T-helper 2 cell treated with Interferon-gamma antibody and Interleukin-4, amounts not matched to agents 100 ng/mL and 5 ng/mL, for 36 hours (primary cell): Measurements from ENCODE around the gene PROP1. TPM values are rescaled to one million over a fixed set of nuclear protein-coding genes. Genes with fewer than 3 reads are reported as not detected.
"Not testable (repeated sequence)": the region's sequence is repeated elsewhere in the genome, so short reads cannot be mapped to it uniquely, and the experiment has no call there.

Source experiments
- intact Hi-C: fragments of 100-400 bp; cut with micrococcal nuclease; formaldehyde crosslinking; loops from one replicate; pipeline ENCODE4 v1.15.1; 2023
- total RNA-seq: library from RNA; stranded (reverse); gene quantifications from 2 replicates; pipeline ENCODE4 v1.2.3, GENCODE V29; 2022

Gene PROP1
- total RNA-seq, 1 donor from 2014 or later = not detected

DNA sequence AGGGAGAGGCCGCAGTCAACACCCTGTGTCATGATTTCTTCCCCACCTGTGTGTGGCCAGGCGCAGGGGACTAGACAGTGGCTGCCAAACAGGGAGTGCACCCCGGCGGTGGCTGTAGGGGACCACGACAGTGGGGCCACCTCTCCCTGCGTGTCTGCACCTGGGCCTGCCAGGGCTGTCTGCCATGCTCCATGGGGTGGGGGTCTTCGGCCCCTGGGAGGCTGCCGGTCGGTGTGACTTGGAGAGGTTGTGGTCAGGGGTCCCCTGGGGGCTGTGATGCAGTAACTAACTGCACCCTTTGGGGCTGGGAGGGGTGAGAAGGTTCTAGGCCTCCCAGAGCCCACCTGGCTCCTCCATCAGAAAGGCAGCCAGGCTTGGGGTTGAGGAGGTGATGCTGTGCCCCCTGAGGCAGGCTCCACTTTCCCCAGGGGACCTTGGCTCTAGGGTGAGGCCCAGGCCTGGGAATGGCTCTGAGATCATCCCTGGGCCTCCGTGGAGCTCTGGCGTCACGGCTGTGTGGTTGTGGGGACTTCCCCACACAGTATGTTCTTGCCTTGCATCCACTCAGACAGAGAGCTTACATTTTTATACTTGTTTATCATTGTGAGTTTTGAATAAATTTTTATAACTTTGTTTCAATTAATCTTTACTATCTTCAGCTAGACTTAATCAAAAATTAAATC lies 50.3 kb downstream of the PROP1 start:
- intact Hi-C loops = not testable (repeated sequence)

DNA sequence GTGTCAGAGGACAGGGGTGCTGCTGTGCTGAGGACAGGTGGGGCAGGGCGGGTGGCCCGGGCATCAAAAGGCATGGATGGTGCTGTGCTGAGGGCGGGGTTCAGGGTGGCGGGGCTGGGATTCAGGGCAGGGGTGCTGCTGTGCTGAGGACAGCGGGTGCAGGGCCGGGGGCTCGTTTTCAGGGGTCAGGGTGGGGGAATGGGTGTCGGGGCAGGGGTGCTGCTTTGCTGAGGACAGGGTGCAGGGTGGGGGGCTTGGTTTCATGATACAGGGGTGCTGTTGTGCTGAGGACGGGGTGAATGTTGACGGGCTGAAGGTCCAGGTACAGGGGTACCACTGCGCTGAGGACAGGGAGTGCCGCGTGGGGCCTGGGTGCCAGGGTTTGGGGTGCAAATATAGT lies 50.9 kb downstream of the PROP1 start:
- intact Hi-C loops = not testable (repeated sequence)

DNA sequence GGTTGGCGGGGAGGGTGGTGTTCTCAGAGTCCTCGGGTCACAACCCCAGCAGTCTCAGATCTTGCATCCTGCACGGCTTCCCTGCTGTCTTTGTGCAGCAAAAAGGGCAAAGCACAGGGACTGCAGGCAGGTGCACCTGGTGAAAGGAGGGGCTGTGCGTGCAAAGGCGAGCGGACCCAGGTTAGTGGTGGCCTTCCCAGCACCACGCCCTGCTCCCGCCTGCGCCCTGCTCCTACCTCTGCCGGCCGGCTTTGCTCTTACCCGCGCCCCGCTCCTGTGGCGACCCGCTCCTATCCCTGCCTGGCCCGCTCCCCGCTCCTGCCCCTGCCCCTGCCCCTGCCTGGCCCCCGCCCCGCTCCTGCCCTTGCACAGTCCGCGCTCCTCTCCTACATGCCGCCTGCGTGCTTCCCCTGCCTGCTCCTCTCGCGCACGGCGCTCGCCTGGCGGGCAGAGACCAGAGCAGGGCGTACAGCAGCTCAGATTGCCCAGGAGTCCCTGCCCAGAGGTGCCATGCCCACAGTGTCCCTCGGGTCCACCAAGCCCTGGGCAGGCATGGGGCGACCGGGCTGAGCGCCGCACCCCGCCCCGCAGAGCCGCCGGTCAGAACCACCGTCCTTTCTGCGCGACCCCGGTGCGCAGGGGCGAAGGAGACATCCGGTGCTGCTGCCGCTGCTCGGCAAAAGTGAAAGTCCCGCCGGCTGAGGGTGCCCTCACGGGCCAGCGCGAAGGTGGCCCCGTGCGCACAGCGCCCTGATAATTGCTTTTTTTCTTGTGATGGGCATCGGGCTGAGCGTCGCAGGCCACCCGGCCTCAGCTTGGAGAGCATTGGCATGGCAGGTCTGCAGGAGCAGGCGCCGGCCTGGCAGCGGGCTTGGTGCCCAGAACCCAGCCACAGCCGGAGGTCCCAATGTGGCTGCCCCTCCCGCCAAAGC lies 52.0 kb downstream of the PROP1 start:
- intact Hi-C loops = not testable (repeated sequence)

DNA sequence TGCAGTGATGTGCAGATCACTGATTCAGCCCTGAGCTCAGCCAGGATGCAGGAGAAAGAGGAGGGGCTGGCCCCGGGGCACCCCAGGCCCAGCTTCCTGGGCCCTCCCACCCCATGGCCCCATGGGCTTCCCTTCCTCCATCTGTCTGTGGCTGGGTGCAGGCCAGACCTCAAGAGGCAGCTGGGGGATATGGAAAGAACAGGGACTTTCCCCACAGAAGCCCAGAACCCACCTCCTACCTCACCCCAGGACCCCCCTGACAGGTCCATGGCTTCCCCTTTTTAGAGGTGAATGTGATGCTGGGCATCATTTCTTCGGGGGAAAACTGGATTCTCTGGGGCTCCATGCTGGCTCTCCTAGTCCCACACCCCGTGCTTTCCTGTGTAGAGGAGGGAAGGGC lies 53.1 kb downstream of the PROP1 start:
- intact Hi-C loops = not testable (repeated sequence)

Other genes starting within 250 kb of the PROP1 start
- 14.2 and 16.0 TPM in 2 replicates for gene FAM153A, start 213.3 kb downstream of the PROP1 start, total RNA-seq
- 2.3 and 2.7 TPM in 2 replicates for gene N4BP3, start 117.3 kb upstream of the PROP1 start, total RNA-seq
- gene RMND5B, start 134.8 kb upstream of the PROP1 start, total RNA-seq = 28.2 and 32.2 TPM in 2 replicates
- gene NHP2, start 157.6 kb upstream of the PROP1 start, total RNA-seq = 161 and 163 TPM in 2 replicates
- not detected in 2 replicates for gene GMCL2, start 191.1 kb upstream of the PROP1 start, total RNA-seq
- 280 and 283 TPM in 2 replicates for gene HNRNPAB, start 208.3 kb upstream of the PROP1 start, total RNA-seq
- gene PHYKPL, start 236.6 kb upstream of the PROP1 start, total RNA-seq = 128 and 141 TPM in 2 replicates